GM21447 (cell line): ENCODE data around the gene AKR1C8.
"Not testable (repeated sequence)": the region's sequence is repeated elsewhere in the genome, so short reads cannot be mapped to it uniquely, and the experiment has no call there.

ENCODE experiments used
- ATAC-seq: cut with Tn5 transposase; IDR thresholded peaks from one replicate; pipeline ENCODE4 v1.9.1; 2021; ENCODE audit not compliant: unreplicated experiment

The AKR1C8 gene

GRCh38 chr10:5168897-5169420, 16.0 kb downstream of the AKR1C8 start:
- no peak for ATAC-seq

- no peak for ATAC-seq
These were observed 19.2 kb downstream of the AKR1C8 start for GRCh38 chr10:5165738-5166137.

DNA sequence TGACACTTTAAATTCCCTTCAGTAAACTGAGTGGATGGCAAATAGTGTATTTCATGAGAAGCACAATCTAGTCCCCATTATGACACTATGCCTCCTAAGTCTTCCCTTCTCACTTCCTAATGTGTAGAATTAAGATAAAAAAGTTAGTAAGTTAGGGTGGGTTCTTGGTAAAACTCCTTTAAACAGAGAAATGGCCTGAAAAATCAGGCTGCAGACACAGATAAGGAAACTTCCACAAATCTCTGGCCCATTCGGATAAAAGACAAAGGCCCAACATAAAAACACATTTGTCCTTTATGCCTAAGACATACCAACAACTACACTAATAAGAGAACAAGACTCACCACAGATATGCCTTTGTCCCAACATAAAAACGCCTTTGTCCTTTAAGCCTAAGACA, 21.5 kb downstream of the AKR1C8 start:
- no peak for ATAC-seq

DNA sequence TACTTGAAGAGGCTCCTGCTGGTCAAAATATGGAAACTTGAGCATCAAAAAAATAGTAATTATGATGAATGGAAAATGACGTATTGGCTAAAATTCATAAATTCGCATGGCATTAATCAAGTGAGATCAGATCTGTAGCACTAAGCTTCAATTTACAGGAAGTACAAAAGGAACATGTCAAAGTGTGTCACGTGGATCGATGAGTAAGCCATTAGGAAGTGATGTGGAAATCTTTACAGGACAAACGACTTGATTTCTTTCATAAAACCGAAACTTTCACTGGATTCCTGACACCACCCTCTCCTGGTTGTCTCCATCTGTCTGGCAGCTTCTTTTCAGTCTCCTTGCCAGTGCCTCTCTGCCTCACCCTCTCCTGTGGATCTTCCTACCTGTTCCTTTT, 25.8 kb downstream of the AKR1C8 start:
- no peak for ATAC-seq

DNA sequence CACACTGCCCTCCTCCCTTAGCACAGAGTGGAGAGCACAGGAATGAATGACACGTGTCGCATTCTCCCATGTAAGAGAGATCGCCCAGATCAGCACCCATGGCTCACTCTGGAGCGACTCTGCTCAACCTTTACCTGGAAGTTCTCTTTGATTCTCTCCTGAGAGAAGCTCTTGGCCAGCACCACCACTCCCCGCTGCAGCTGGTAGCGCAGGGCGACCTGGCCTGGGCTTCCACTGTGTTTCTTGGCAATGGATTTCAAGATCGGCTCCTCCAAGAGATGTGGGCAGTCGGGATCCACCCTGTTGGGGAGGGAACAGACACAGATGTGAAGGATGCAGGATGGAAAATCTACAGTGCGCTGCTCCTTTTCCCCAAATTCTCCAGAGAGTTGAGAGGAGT, 27.4 kb downstream of the AKR1C8 start:
- ATAC-seq, result no peak

DNA sequence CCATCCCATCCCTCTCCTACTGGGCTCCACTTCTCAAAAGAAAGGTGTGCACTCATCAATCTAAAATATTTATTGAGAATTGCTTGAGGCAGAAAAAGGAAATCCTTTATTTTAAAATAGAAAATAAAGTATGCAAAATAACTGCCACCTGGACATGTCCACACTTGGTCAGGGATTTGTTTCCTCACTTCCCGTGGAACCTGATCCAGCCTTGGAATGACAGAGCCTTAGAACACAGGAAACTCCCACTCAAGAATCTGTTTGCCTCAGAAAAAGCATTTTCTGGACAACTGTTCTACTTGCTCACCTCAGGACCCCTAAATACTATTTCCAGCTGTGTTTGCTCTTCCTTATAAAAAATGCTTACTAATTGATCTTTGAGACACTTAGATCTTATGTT, 29.0 kb downstream of the AKR1C8 start:
- ATAC-seq, result no peak

DNA sequence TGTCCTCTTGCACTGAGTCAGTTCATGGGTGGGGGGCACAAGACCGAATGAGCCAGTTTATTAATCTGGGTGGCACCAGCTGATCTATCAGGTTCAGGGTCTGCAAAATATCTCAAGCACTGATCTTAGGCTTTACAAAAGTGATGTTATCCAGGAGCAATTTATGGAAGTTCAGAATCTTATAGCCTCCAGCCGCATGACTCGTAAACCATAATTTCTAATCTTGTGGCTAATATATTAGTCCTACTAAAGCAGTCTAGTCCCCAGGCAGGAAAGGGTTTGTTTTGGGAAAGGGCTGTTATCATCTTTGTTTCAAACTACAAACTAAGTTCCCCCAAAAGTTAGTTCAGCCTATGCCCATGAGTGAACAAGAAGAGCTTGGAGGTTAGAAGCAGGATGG, 33.9 kb downstream of the AKR1C8 start:
- no peak for ATAC-seq

DNA sequence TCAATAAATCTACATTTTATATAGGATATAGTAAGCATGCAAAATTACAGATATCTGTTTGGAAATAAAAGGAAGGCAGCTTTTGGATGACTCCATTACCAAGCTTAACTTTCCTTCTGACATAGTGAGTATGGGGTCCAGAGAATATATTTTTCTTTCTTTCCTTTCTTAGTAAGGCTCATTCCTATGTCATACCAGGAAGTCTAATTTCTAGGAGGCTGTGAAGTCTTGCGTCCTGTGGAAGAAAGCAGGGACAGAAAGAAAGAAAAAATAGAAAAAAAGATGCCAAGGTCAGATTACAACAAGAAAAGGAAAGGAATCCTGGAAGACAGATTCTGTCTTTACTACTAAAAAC, 36.3 kb downstream of the AKR1C8 start:
- no peak for ATAC-seq

- no peak for ATAC-seq
These were observed 36.8 kb downstream of the AKR1C8 start for GRCh38 chr10:5147981-5148677.

DNA sequence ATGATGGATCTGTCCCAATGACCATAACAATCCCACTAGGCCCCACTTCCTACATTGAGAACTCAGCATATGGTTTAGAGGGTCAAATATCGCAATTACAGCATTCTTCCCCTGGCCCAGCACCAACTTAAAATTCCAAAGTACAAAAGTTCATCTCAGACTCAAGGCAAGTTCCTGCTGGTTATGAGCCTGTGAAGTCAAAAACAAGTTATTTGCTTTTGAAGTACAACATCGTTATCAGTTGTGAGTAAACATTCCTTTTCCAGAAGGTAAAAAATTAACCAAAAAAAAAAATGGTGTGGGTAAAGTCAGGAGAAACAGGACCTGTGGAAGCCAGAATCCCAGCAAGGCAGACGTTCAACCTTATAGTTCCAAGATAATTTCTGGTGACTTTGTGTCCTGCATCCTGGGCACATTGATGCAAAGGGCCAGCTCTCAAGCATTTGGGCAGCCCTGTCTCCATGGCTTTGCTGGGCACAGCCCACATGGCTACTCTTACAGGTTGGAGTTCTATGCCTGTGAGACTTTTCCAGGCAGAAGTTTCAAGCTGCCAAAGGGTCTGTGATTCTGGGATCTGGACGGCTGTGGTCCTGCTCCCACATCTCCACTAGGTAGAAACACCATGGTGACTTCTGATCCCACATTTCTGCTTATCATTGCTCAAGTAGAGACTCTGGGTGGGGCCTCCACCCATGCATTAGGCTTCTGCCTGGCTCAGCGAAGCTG, 37.5 kb downstream of the AKR1C8 start:
- ATAC-seq, result no peak

DNA sequence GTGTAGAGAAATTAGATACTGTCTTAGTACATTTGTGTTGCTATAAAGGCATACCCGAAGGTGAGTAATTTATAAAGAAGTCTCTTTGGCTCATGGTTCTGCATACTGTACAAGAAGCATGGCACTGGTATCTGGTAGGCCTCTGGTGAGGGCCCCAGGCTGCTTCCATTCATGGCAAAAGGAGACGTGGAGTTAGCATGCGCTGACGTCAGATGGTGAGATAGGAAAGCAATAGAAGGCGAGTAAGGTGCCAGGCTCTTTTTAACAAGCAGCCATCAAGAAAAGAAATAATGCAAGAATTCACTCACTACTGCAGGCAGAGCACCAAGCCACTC, 38.1 kb downstream of the AKR1C8 start:
- no peak for ATAC-seq

DNA sequence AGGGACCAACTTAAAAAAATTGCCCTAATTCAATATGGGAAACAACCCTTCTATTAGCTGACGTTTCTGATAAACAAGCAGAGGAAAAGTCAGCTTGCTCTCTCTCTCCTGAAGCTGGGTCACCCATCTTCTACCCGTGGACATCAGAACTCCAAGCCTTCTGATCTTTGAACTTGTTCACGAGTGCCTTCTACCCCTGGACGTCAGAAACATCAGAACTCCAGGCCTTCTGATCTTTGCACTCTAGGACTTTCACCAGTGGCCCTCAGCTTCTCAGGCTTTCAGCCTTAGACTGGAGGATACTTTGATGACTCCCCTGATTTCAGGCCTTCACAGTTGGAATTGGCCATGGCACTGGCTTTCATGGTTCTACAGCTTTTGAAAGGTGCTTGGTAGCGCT, 41.8 kb downstream of the AKR1C8 start:
- no peak for ATAC-seq

GRCh38 chr10:5142199-5142598, 42.8 kb downstream of the AKR1C8 start:
- ATAC-seq, result no peak

GRCh38 chr10:5137699-5138098, 47.3 kb downstream of the AKR1C8 start:
- ATAC-seq, result not testable (repeated sequence)

GRCh38 chr10:5136468-5137087, 48.4 kb downstream of the AKR1C8 start:
- no peak for ATAC-seq

DNA sequence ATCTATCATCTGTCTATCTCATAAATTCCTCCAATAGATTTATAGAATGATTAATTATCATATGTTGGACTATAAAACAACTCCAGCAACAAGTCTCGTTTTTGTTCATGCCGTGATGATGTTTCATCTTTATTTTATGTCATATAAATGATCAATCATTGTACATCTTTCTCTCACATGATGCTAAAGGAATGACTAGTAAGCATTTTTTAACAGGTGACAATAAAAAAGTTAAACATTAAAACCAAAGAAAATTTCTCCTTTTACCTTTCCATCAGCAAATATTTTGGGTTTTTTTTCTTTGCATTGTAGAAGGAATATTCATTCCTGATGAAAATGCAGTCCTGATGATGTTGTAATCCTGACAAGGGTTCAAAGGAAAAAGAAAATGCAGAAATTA, 49.4 kb downstream of the AKR1C8 start:
- no peak for ATAC-seq

- no peak for ATAC-seq
These were observed 59.5 kb downstream of the AKR1C8 start for GRCh38 chr10:5125315-5126044.

- no peak for ATAC-seq
These were observed 61.1 kb downstream of the AKR1C8 start for GRCh38 chr10:5123886-5124285.

- ATAC-seq, result not testable (repeated sequence)
These were observed 65.0 kb downstream of the AKR1C8 start for GRCh38 chr10:5119997-5120396.

DNA sequence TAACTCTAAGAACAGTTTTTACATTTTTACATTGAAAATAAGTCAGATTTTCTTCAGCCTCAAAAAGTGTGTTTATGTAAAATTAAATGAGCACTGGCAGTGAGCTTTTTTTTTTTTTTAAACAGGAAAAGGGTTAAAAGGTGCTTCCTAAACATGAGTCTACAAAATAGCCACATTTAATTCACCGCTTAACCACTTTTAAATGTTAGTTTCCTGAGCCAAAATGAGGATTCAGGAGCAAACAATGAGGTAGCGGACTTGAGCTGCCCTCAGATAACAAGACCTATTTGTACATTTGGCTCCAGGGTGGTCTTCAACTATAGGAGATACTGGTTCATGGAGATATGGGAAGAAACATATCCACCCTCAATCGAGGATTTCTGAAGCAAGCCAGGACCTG, 67.9 kb downstream of the AKR1C8 start:
- ATAC-seq, result no peak

DNA sequence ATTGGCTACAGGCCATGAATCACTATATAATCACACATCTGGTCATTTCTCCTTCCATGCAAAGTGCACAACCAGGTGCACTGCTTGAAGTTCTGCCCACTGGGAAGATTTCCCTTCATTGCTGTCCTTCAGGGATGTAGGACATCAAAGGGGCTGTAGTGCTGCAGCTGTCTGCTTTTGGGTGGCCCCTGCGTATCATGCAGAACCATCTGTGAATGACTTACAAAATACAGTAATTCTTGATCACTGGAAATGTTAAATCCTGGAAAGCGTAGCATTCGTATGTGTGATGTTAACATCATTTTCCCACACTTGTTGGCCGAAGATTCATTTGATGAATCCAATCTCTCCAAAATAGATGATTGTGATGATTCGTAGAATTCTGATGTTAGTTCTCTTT, 68.3 kb downstream of the AKR1C8 start:
- no peak for ATAC-seq

GRCh38 chr10:5109861-5110260, 75.1 kb downstream of the AKR1C8 start:
- not testable (repeated sequence) for ATAC-seq
